ENCODE measurements around the gene PDIK1L.
A peak's percentile ranks its signal among the peaks of the same experiment; 100 is the strongest.

PDIK1L gene

DNA sequence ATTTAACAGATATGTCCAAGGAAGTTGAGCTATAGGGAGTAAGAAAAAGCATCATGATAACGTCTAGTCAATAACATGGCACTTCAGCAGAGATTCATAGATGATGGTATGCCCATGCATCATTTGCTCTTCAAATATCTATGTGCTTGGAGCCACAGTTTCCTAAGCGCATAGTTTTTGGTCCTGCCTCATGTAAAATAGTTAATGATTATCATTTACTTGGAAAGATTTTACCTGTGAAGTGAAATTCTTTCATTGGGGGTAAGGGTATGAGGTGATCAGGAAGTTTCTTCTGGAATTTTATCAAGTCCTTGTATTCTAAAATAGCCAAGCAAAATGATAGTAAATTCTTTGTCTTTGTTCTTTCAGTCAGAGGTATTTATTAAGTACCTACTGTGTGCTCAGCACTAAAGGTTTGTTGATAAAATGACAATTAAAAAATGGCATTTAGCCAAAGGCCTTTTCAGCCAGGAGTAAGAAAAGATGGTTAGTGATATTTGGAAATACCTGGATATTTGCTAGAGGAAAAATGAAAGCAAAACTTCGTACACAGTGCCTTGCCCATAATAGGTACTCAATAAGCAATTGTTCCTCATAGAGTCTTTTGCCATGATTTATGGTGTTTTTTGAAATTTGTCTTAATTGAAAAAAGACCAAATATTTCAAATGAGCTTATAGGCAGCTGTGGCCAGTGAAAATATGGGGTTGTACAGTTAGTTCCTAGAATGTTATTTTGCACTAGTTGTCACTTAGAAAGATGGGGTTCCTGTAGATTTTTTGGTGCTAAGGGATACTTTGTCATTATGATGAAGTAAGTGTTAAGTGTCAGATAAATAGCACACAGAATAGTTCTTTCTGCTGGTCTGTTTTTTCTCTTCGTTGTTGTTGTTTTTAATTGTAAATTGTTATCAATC is 13.1 kb downstream of the PDIK1L start:
- FAIRE-seq, result no peak

- peak; percentile 32 for FAIRE-seq
Measured at GRCh38 chr1:26125382-26125781, 13.8 kb downstream of the PDIK1L start.

DNA sequence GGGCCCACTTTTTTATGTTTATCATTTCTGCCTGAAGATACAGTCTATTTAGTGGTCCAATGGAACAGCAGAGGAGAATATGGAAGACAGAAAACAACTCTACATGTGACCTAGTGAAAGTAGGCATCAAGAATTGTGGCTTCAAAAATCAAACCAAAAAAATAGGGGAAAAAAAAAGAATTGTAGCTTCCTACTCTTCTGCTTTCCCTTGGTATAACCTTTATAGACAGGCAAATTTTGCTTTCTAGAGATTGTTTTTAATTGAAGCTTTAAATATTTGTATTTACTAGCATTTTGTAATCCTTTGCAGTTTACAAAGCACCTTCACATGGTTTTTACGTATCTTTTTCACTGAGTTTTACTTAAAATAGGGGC is 14.3 kb downstream of the PDIK1L start:
- FAIRE-seq, result no peak

- no peak for FAIRE-seq
Measured at GRCh38 chr1:26126321-26127084, 14.9 kb downstream of the PDIK1L start.

DNA sequence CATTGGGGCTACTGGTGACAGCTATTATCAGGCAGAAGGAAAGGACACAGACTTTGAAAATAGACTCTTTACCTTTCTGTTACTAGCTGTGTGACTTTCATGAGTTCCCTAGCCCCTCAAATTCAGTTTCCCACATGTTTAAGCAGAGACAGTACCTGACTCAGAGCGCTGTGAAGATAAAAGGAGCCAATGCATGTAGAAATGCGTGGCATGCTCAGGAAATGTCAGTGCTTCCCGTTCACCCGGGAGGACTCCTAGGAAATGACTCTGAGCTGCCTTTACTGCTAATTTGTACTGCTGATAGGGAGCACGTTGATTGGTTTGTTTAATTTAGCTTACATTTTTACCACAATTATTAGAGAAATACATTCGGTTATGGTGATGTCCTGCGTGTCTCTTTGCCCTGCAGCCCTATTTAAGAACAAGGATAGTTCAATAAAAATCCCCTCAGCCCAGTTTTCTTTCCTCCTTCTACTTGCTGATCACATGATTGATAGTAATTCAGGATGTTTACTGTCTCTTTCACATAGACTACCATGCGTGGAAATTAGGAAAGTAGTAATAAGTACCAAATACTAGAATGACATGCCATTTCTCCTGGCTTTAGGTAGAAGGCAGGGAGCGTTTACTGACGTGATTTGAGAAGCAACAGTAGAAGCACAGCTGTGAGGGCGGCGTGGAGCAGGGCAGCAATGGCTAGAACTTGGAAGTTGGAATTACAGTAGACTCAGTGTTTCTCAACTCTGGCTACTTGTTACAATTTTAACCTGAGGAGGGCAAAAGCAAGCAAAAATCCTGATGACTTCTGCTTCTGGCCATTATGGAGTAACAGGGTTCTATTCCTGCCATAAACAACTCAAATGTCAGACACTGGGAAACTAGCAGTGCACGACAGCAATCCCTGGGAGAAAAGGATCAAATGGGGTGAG is 15.9 kb downstream of the PDIK1L start:
- no peak for FAIRE-seq

DNA sequence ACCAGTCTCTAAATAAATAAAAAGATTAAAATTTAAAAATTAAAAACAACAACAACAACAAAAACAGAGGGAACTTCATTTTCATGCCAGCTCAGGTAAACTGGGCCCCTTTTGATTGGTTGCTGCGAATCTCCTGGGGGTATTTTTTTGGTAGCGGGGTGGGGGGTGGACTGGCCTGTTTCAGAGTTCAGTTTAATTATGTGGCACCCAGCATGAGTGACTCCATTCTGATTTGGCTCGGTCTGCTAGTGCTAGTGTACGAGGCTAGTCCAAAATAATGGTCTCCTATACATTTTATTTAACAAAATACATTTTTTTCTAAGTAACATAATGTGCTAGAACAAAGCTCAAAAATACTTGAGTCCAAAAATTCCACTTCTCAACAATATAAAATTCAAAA is 18.2 kb downstream of the PDIK1L start:
- no peak for FAIRE-seq

DNA sequence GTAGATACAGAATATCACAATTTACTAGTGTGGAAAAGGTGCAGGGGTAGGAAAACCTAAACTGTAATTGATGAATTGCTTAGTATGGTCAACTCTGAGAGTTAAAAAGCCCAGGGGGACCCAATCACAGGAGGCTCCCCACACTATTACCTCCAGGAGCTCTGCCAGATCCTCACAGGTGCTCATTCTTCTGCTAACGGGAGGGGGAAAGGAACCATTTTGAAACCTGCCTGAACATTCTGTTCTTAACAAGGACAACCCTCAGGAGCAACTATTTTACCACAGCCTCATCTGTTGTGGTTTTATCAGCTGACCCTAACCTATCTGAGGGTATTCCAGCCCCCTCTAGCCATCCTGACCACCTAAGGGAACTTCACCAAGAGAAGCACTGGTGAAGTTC is 19.1 kb downstream of the PDIK1L start:
- FAIRE-seq, result no peak

DNA sequence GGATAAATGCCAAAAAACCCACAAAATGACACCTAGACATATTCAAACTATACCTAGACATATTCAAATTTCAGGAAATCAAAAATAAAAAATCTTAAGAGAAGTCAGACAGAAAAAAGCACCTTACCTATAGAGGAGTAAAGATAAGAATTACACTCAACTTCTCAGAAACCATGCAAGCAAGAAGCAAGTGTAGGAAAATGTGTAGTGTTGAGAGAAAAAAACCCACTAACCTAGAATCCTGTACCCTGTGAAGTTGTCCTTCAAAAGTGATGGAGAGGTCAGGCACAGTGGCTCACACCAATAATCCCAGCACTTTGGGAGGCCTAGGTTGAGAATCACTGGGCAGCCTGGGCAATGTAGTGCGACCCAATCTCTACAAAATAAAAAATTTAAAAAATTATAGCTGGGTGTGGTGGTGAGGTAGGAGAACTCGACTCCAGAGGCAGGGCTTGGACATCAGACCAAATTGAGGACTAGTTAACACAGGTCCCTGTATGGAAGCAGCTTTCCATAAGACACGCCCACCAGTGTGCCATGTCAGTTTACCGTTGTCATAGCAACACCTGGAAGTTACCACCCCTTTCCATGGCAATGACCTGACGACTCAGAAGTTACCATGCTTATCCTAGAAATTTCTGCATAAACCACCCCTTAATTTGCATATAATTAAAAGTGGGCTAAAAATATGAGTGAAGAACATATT is 20.7 kb downstream of the PDIK1L start:
- no peak for FAIRE-seq

DNA sequence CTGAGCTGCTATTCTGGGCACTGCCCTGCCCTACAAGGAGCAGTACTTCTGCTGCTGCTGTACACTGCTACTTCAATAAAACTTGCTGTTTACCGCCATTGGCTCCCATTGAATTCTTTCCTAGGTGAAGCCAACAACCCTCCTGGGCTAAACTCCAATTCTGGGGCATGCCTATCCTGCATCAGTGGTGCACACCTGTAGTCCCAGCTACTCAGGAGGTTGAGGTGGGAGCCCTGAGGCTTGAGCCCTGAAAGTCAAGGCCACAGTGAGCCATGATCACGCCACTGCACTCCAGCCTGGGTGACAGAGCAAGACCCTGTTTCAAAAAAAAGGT is 21.2 kb downstream of the PDIK1L start:
- no peak for FAIRE-seq

DNA sequence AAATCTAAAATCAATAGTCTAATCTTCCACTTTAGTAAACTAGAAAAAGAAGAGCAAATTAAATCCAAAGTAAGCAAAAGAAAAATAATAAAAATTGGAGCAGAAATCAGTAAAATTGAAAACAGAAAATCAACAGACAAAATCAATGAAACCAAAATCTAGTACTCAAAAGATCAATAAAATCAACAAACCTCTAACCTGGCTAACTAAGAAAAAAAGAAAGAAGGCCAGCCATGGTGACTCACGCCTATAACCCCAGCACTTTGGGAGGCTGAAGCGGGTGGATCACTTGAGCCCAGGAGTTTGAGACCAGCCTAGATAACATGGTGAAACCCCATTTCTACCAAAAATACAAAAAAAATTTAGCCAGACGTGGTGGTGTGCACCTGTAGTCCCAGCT is 22.8 kb downstream of the PDIK1L start:
- no peak for FAIRE-seq

DNA sequence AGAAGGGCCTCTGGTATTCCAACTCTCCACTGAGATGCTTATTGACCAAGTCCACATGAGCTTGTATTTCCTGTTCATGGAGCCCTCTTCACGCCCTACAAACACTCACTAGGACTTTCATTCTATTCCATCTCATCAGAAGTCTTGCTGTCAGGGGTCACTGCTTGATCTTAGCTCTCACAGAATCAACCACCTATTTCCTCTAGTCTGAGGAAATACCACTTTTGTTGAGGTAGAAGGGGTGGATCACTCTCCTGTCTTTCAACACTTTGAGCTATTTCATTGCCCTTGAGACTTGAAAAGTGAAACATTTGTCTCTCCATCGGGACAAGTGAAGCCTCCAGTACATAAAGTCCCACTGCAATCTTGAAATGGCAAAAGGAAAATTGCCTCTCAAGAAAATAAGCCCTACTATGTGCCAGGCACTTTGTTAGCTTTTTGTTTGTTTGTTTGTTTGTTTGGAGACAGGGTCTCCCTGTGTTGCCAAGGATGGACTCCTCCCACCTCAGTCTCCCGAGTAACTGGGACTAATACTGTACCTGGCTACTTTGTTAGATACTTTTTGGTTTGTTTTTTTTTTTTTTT is 27.4 kb downstream of the PDIK1L start:
- no peak for FAIRE-seq

- no peak for FAIRE-seq
Measured at GRCh38 chr1:26142159-26142558, 30.5 kb downstream of the PDIK1L start.

GRCh38 chr1:26145041-26145959 is 33.7 kb downstream of the PDIK1L start:
- FAIRE-seq, result peak; percentile 19

DNA sequence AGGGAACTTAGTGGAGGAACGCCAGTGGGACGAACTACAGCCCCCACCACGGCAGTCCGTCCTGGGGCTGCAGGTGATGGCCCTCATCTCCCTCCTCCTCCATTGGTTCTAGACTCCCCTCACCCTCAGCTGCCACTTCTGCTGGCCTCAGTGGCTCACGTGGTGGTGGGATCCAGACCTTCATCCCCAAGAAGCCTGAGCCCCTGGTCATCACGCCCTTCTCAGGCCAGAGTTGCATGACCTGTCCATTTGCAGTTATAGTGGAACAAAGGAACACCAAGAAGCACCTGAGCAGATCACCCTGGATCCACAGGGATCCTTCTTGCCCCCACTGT is 34.3 kb downstream of the PDIK1L start:
- no peak for FAIRE-seq

DNA sequence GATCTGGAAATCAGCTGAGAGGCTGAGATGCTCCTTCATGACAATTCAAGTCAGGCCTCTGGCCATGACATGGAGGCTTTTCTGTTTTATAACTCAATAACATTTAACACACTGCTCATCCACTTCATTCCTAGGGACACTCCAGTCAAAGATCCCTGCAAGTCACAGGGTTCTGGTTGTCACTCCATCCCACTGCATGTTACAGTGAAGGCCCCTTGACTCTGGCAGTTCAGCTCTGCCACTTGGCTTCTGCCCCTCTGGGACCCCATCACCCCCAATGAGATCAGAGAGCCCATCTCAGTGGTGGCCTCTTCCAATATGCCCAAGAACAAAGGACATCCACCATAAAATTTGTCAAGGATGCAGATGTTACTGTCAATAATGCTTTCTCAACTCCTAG is 37.3 kb downstream of the PDIK1L start:
- no peak for FAIRE-seq

DNA sequence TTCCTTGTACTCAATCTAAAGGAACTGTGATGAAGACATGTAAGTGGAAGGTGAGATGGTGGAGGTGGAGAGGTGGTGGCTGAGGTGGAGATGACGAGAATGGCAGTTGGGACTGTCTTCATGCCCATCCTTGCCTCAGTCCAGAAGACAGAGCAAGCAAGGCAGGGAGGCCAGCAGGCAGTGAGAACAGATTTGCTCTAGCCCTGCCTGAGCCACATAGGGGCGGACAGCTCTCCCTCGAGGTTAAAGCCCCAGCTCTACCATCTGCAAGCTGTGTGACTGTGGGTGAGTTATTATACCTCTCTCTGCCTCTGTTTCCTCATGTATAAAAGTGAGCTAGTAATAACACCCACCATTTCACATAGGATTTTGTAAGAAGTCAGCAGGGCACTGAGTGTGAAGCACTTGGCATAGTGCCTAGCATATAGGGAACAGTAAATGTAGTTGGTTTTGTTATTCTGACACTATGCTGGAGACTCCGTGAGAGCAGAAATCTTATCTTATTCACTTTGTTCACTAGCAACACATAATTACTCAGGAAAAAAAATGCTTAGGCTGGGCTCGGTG is 42.4 kb downstream of the PDIK1L start:
- FAIRE-seq, result no peak

GRCh38 chr1:26154750-26155149 is 43.1 kb downstream of the PDIK1L start:
- no peak for FAIRE-seq

GRCh38 chr1:26155370-26156284 is 44.0 kb downstream of the PDIK1L start:
- no peak for FAIRE-seq

GRCh38 chr1:26156285-26157038 is 44.8 kb downstream of the PDIK1L start:
- no peak for FAIRE-seq

All from A204.1 (cell line).